Naive thymus-derived CD4-positive, alpha-beta T cell (primary cell): ENCODE measurements around the gene LRG1. TPM values are rescaled to one million over a fixed set of nuclear protein-coding genes. Genes with fewer than 3 reads are reported as not detected.
A peak's percentile ranks its signal among the peaks of the same experiment; 100 is the strongest.

ENCODE experiments used
- ATAC-seq: fragments of 150-1000 bp; cut with Tn5 transposase; 2 replicates; pipeline ENCODE4 v1.10.0; 2021; ENCODE audit warnings: mild to moderate bottlenecking, moderate library complexity
- CTCF ChIA-PET: fragments of 350-600 bp; sonication (Branson Sonifier 250); formaldehyde crosslinking; loops from one replicate; lab custom pipeline; 2021; ENCODE audit warnings: antibody characterized with exemption; lab: Charles Lee
- POLR2A ChIA-PET: fragments of 350-600 bp; sonication (Branson Sonifier 250); formaldehyde crosslinking; loops from one replicate; lab custom pipeline; 2021; ENCODE audit warnings: antibody characterized with exemption, inconsistent platforms; lab: Charles Lee
- DNase-seq, 9 donors: peaks; one replicate each; pipeline versions ENCODE4 v3.0.0 to v3.0.0-alpha.2; 2020 to 2022; ENCODE audit warnings: mixed read lengths in 1 of 9
- H3K27ac ChIP-seq: one replicate; pipeline ENCODE4 v1.7.0; 2013; ENCODE audit warnings: mild to moderate bottlenecking, low read depth, low read length, moderate library complexity
- H3K27me3 ChIP-seq, 2 donors: one replicate each; pipeline ENCODE4 v1.7.0; 2013; ENCODE audit warnings: low read length in 2 of 2, mild to moderate bottlenecking in 2 of 2, moderate library complexity in 2 of 2; ENCODE audit not compliant: control insufficient read depth in 2 of 2, insufficient read depth in 2 of 2
- H3K36me3 ChIP-seq, 3 experiments: 1 replicate in 2 of 3; 2 replicates in 1 of 3; pipeline ENCODE4 v1.7.0; 2013; ENCODE audit warnings: low read length in 3 of 3, mild to moderate bottlenecking in 3 of 3, moderate library complexity in 1 of 3; ENCODE audit not compliant: insufficient read depth in 3 of 3, control insufficient read depth in 2 of 3
- H3K4me1 ChIP-seq, 2 donors: one replicate each; pipeline ENCODE4 v1.7.0; 2013; ENCODE audit warnings: low read length in 2 of 2, mild to moderate bottlenecking in 2 of 2, moderate library complexity in 1 of 2; ENCODE audit not compliant: control insufficient read depth in 2 of 2, insufficient read depth in 2 of 2
- H3K4me3 ChIP-seq: 2 replicates; pipeline ENCODE4 v1.7.0; 2013; ENCODE audit warnings: mild to moderate bottlenecking, low read length
- H3K9me3 ChIP-seq, 3 experiments: 1 replicate in 2 of 3; 2 replicates in 1 of 3; pipeline ENCODE4 v1.7.0; 2013; ENCODE audit warnings: low read length in 3 of 3; ENCODE audit not compliant: control insufficient read depth in 2 of 3
- H3K27ac Mint-ChIP-seq, 9 donors: one replicate each; pipeline ENCODE4 v1.8.0; 2020 to 2022; ENCODE audit warnings: mixed read lengths in 9 of 9, mild to moderate bottlenecking in 8 of 9, moderate library complexity in 5 of 9, inconsistent platforms in 2 of 9
- H3K27me3 Mint-ChIP-seq, 5 donors: one replicate each; pipeline ENCODE4 v1.8.0; 2021 to 2022; ENCODE audit warnings: mixed read lengths in 5 of 5, mild to moderate bottlenecking in 1 of 5
- H3K36me3 Mint-ChIP-seq, 5 donors: one replicate each; pipeline ENCODE4 v1.8.0; 2020 to 2022; ENCODE audit warnings: mixed read lengths in 5 of 5, mild to moderate bottlenecking in 3 of 5, inconsistent platforms in 1 of 5
- H3K4me1 Mint-ChIP-seq, 7 donors: one replicate each; pipeline ENCODE4 v1.8.0; 2020 to 2022; ENCODE audit warnings: mixed read lengths in 7 of 7, mild to moderate bottlenecking in 3 of 7, inconsistent platforms in 1 of 7
- H3K4me3 Mint-ChIP-seq, 10 donors: one replicate each; pipeline ENCODE4 v1.8.0; 2020 to 2022; ENCODE audit warnings: mild to moderate bottlenecking in 10 of 10, mixed read lengths in 10 of 10, moderate library complexity in 6 of 10, inconsistent platforms in 2 of 10
- H3K9me3 Mint-ChIP-seq, 11 donors: one replicate each; pipeline ENCODE4 v1.8.0; 2020 to 2022; ENCODE audit warnings: mixed read lengths in 11 of 11, mild to moderate bottlenecking in 4 of 11, inconsistent platforms in 1 of 11, moderate library complexity in 1 of 11
- intact Hi-C, 2 donors: fragments of 100-400 bp; cut with micrococcal nuclease; formaldehyde crosslinking; loops; one replicate each; pipeline ENCODE4 v1.15.1; 2023
- polyA plus RNA-seq, 2 donors: library from polyadenylated mRNA; unstranded; fragments of 300-500 nt; fragmentation: Illumina TruSeq; gene quantifications; one replicate each; pipeline ENCODE4 v1.2.3, GENCODE V29; 2021
- total RNA-seq, 6 experiments: library from RNA in 5 of 6; stranded (reverse) in 5 of 6; gene quantifications; 1 replicate in 5 of 6; 2 replicates in 1 of 6; pipeline ENCODE4 v1.2.3 and lab custom pipeline; 2021 to 2026

Gene LRG1
- total and polyA plus RNA-seq, 7 experiments from 2014 or later, result 0.06 to 1.6 (median 0.50) TPM; not detected in 3

GRCh38 chr19:4495471-4495870 is 44.4 kb downstream of the LRG1 start:
- H3K4me3 ChIP-seq, result no peak overlapping the region
- Mint-ChIP-seq H3K4me1 (no peaks in the 10 kb centered on the region), H3K9me3 (no peaks in the 10 kb centered on the region), H3K27me3 (no peaks in the 10 kb centered on the region), H3K4me3 (no peak overlapping the region), H3K36me3 (peaks cover 0 to 15% (median 5%) of the 10 kb centered on the region in 5 donors), H3K27ac (no peak overlapping the region)
- ChIA-PET POLR2A (no interaction called here), CTCF (no interaction called here)
- peak; percentile 26 for ATAC-seq
- intact Hi-C loops, result no loop called here
- no peak overlapping the region for H3K27ac ChIP-seq
- peaks cover 0 to 74% (median 9%) of the 10 kb centered on the region in 3 experiments for H3K36me3 ChIP-seq
- DNase-seq, result no peak
- no peaks in the 10 kb centered on the region for H3K27me3 ChIP-seq
- H3K4me1 ChIP-seq, result no peaks in the 10 kb centered on the region
- no peaks in the 10 kb centered on the region for H3K9me3 ChIP-seq

GRCh38 chr19:4494691-4495064 is 45.2 kb downstream of the LRG1 start:
- Histone ChIP-seq H3K36me3 (peaks cover 0 to 73% (median 9%) of the 10 kb centered on the region in 3 experiments), H3K4me3 (no peak overlapping the region), H3K9me3 (no peaks in the 10 kb centered on the region), H3K4me1 (no peaks in the 10 kb centered on the region), H3K27me3 (no peaks in the 10 kb centered on the region), H3K27ac (no peak overlapping the region)
- no peaks in the 10 kb centered on the region for H3K27me3 Mint-ChIP-seq
- H3K9me3 Mint-ChIP-seq, result no peaks in the 10 kb centered on the region
- no peaks in the 10 kb centered on the region for H3K4me1 Mint-ChIP-seq
- ChIA-PET POLR2A (no interaction called here), CTCF (no interaction called here)
- DNase-seq, result no peak
- ATAC-seq, result no peak
- peak overlapping the region in 1 of 9 donors; percentile 51 for H3K27ac Mint-ChIP-seq
- peaks cover 0 to 18% (median 8%) of the 10 kb centered on the region in 5 donors for H3K36me3 Mint-ChIP-seq
- H3K4me3 Mint-ChIP-seq, result no peak overlapping the region
- intact Hi-C loops, result no loop called here

DNA sequence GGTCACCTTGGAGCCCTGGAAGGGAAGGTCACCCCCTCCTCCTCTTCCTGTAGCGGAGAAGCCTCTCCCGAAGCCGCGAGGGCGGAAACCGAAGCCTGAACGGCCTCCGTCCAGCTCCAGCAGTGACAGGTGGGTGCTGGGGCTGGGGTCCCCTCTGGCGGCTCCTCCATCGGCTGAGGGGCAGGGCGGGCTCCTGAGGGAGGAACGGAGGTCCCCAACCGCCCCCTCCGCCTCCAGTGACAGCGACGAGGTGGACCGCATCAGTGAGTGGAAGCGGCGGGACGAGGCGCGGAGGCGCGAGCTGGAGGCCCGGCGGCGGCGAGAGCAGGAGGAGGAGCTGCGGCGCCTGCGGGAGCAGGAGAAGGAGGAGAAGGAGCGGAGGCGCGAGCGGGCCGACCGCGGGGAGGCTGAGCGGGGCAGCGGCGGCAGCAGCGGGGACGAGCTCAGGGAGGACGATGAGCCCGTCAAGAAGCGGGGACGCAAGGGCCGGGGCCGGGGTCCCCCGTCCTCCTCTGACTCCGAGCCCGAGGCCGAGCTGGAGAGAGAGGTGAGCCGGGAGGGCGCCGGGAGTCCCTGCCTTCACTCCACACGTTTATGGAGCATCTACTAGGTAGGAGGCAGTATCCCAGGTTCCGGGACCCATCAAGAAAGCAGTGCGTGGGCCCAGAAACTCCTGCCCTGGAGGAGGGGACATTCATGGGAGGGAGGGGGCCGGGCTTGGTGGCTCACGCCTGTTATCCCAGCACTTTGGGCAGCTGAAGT is 45.7 kb downstream of the LRG1 start:
- H3K4me3 ChIP-seq, result no peak overlapping the region
- no peak overlapping the region for H3K27ac Mint-ChIP-seq
- H3K4me1 Mint-ChIP-seq, result no peaks in the 10 kb centered on the region
- DNase-seq (no peak), ATAC-seq (no peak)
- ChIA-PET CTCF (no interaction called here), POLR2A (no interaction called here)
- H3K9me3 ChIP-seq, result no peaks in the 10 kb centered on the region
- no peaks in the 10 kb centered on the region for H3K27me3 ChIP-seq
- H3K9me3 Mint-ChIP-seq, result no peaks in the 10 kb centered on the region
- H3K4me3 Mint-ChIP-seq, result no peak overlapping the region
- intact Hi-C loops, result no loop called here
- peaks cover 0 to 74% (median 9%) of the 10 kb centered on the region in 3 experiments for H3K36me3 ChIP-seq
- H3K4me1 ChIP-seq, result no peaks in the 10 kb centered on the region
- peaks cover 0 to 14% (median 4%) of the 10 kb centered on the region in 5 donors for H3K36me3 Mint-ChIP-seq
- no peak overlapping the region for H3K27ac ChIP-seq
- no peaks in the 10 kb centered on the region for H3K27me3 Mint-ChIP-seq

DNA sequence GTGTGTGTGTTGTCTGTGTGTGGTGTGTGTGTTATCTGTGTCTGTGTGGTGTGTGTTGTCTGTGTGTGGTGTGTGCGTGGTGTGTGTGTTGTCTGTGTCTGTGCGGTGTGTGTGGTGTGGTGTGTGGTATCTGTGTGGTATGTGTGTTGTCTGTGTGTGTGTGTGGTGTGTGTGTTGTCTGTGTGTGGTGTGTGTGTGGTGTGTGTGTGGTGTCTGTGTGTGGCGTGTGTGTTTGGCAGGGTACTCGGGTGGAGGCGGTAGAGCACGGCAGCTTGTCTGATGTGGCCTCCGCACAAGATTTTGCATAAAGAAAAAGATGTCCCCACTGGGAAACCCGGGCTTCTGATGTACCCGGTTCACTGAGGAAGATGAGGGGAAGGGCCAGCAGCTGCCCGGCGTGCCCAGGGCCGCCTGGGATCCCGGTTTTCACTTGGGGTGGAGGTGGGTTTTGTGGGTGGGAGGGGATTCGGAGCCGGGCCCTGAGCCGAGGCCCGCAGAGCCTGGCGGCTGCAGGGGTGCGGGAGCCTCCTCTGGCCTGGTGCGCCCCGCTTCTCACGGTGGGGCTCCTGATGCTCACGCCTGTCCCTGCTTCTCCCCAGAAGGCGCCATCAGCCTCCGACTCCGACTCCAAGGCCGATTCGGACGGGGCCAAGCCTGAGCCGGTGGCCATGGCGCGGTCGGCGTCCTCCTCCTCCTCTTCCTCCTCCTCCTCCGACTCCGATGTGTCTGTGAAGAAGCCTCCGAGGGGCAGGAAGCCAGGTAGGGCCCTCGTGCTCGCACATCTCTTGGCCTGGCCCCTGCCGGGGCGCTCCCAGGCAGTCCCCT is 46.5 kb downstream of the LRG1 start:
- Mint-ChIP-seq H3K27me3 (no peaks in the 10 kb centered on the region), H3K4me3 (no peak overlapping the region), H3K9me3 (no peaks in the 10 kb centered on the region), H3K27ac (no peak overlapping the region), H3K4me1 (no peaks in the 10 kb centered on the region), H3K36me3 (peaks cover 0 to 15% (median 4%) of the 10 kb centered on the region in 5 donors)
- H3K27ac ChIP-seq, result no peak overlapping the region
- ATAC-seq, result no peak
- no peak for DNase-seq
- no peaks in the 10 kb centered on the region for H3K4me1 ChIP-seq
- H3K9me3 ChIP-seq, result no peaks in the 10 kb centered on the region
- H3K27me3 ChIP-seq, result no peaks in the 10 kb centered on the region
- ChIA-PET POLR2A (no interaction called here), CTCF (no interaction called here)
- H3K36me3 ChIP-seq, result peaks cover 0 to 77% (median 5%) of the 10 kb centered on the region in 3 experiments
- no peak overlapping the region for H3K4me3 ChIP-seq
- intact Hi-C loops, result no loop called here

DNA sequence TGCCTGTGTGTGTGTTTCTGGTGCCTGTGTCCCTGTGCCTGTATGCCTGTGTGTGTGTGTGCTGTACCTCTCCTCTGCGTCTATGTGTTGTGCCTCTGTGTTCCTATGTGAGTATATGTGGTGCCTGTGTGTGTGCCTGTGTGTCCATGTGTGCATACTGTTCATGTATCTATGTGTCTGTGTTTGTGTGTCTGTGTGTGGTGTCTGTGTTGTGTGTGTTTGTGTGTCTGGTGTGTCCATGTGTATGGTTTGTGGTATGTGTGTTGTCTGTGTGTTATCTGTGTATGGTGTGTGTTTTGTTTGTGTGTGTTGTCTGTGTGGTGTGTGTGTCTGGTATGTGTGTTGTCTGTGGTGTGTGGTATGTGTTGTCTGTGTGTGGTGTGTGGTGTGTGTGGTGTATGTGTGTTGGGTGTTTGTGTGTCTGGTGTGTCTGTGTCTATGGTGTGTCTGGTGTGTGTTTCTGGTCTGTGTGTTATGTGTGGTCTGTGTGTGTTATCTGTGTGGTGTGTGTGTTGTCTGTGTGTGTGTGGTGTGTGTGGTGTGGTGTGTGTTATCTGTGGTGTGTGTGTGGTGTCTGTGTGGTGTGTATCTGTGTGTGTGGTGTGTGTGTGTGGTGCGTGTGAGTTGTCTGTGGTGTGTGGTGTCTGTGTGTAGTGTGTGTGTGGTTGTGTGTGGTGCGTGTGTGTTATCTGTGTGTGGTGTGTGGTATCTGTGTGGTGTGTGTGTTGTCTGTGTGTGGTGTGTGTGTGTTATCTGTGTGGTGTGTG is 47.3 kb downstream of the LRG1 start:
- no peak overlapping the region for H3K4me3 Mint-ChIP-seq
- intact Hi-C loops, result no loop called here
- DNase-seq, result no peak
- no peak for ATAC-seq
- no peak overlapping the region for H3K27ac Mint-ChIP-seq
- H3K36me3 Mint-ChIP-seq, result peaks cover 0 to 16% (median 5%) of the 10 kb centered on the region in 5 donors
- H3K9me3 ChIP-seq, result no peaks in the 10 kb centered on the region
- no peak overlapping the region for H3K4me3 ChIP-seq
- H3K27ac ChIP-seq, result no peak overlapping the region
- ChIA-PET CTCF (no interaction called here), POLR2A (no interaction called here)
- peaks cover 0 to 71% (median 0%) of the 10 kb centered on the region in 3 experiments for H3K36me3 ChIP-seq
- H3K27me3 Mint-ChIP-seq, result no peaks in the 10 kb centered on the region
- no peaks in the 10 kb centered on the region for H3K27me3 ChIP-seq
- no peaks in the 10 kb centered on the region for H3K4me1 ChIP-seq
- no peaks in the 10 kb centered on the region for H3K9me3 Mint-ChIP-seq
- H3K4me1 Mint-ChIP-seq, result no peaks in the 10 kb centered on the region

DNA sequence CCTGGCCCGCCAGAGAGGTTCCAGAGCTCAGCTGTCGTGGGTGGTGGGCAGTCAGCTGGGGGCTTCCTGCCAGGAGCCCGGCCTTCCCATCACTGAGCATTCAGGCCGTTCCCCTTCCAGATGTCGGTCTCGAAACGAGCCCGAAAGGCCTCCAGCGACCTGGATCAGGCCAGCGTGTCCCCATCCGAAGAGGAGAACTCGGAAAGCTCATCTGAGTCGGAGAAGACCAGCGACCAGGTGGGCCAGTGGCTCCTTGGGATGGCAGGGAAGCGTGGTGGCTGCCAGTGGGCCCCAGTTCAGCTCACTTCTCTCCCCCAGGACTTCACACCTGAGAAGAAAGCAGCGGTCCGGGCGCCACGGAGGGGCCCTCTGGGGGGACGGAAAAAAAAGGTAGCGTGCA is 48.4 kb downstream of the LRG1 start:
- POLR2A ChIA-PET, result no interaction called here

More for the DNA sequence above, 48.4 kb downstream of the LRG1 start:
- DNase-seq (no peak), ATAC-seq (no peak)
- no peaks in the 10 kb centered on the region for H3K27me3 Mint-ChIP-seq
- Histone ChIP-seq H3K27ac (no peak overlapping the region), H3K4me3 (no peak overlapping the region), H3K36me3 (peaks cover 0 to 68% (median 0%) of the 10 kb centered on the region in 3 experiments), H3K4me1 (no peaks in the 10 kb centered on the region), H3K27me3 (no peaks in the 10 kb centered on the region), H3K9me3 (no peaks in the 10 kb centered on the region)
- intact Hi-C loops, result no loop called here
- peaks cover 0 to 20% (median 9%) of the 10 kb centered on the region in 5 donors for H3K36me3 Mint-ChIP-seq
- H3K4me3 Mint-ChIP-seq, result no peak overlapping the region
- H3K9me3 Mint-ChIP-seq, result no peaks in the 10 kb centered on the region
- CTCF ChIA-PET, result no interaction called here
- no peak overlapping the region for H3K27ac Mint-ChIP-seq
- H3K4me1 Mint-ChIP-seq, result no peaks in the 10 kb centered on the region
